ENCODE data around the gene OR6S1.
A peak's percentile ranks its signal among the peaks of the same experiment; 100 is the strongest.

Gene OR6S1

DNA sequence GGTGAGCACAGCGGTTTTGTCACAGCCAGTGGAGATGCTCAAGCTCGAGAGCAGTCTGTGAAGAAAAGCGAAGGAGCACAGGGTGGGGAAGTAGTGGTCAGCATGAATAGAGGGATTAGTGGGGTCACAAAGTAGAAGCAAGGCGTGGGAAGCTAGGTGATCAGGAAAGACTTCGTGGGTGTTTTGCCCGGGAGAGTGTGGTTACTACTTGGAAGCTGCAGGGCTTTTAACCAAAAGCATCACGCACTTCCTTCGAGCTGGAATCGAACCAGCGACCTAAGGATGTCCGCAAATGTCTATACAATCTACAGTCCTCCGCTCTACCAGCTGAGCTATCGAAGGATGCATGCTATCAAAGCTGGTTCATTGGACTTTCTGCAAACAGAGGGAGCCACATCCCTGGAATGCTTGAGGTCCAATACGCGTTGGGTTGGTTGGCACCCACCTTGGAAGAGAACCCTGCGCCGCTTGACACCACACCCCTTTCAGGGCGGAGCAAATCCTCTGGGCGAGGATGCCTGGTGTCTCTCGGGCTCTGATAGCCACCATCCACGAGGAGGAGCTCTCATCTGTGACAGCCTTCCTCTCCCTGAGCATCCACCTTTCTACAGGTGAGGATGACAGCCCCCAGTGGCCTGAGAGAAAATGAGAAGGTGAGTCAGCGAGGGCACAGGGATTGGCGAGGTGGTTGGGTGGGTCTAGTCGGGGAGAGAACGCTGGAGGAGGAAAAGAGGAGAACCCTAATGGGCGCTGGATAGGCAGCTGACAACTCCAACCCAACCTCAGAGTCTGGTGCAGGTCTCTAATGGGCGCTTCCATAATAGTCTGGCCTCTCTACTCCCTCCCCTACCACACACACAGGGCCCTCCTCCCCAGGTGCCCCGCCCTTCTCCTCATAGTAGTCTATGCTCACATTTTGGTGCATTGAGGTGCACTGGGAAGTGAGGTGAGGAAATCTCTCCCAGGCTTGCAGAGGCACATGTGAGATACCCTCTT lies 16.0 kb upstream of the OR6S1 start (continued):
- no peak; the same call in none of the 2 replicates for TF ChIP-seq ZBTB1 (tag by site-specific recombination; IDR thresholded peaks at IDR 0.05)
- TF ChIP-seq ZNF701 (tag by site-specific recombination; IDR thresholded peaks at IDR 0.05), result peak; percentile 90
- peak; percentile 82 for TF ChIP-seq INSM2 (tag by site-specific recombination; IDR thresholded peaks at IDR 0.05)
- no peak for TF ChIP-seq ZNF426 (tag by site-specific recombination; IDR thresholded peaks at IDR 0.05)
- no peak for TF ChIP-seq ZNF362 (tag by site-specific recombination; IDR thresholded peaks at IDR 0.05)
- 0 out of 2 replicates have a peak, but pooled peaks have one; percentile 4 for TF ChIP-seq GFI1B (tag by site-specific recombination; IDR thresholded peaks at IDR 0.05)
- no peak for TF ChIP-seq ZNF785 (tag by site-specific recombination; IDR thresholded peaks at IDR 0.05)
- TF ChIP-seq ZNF514 (tag by site-specific recombination; IDR thresholded peaks at IDR 0.05), result no peak
- TF ChIP-seq ZNF621 (tag by site-specific recombination; IDR thresholded peaks at IDR 0.05), result no peak
- TF ChIP-seq, protein P1, sequence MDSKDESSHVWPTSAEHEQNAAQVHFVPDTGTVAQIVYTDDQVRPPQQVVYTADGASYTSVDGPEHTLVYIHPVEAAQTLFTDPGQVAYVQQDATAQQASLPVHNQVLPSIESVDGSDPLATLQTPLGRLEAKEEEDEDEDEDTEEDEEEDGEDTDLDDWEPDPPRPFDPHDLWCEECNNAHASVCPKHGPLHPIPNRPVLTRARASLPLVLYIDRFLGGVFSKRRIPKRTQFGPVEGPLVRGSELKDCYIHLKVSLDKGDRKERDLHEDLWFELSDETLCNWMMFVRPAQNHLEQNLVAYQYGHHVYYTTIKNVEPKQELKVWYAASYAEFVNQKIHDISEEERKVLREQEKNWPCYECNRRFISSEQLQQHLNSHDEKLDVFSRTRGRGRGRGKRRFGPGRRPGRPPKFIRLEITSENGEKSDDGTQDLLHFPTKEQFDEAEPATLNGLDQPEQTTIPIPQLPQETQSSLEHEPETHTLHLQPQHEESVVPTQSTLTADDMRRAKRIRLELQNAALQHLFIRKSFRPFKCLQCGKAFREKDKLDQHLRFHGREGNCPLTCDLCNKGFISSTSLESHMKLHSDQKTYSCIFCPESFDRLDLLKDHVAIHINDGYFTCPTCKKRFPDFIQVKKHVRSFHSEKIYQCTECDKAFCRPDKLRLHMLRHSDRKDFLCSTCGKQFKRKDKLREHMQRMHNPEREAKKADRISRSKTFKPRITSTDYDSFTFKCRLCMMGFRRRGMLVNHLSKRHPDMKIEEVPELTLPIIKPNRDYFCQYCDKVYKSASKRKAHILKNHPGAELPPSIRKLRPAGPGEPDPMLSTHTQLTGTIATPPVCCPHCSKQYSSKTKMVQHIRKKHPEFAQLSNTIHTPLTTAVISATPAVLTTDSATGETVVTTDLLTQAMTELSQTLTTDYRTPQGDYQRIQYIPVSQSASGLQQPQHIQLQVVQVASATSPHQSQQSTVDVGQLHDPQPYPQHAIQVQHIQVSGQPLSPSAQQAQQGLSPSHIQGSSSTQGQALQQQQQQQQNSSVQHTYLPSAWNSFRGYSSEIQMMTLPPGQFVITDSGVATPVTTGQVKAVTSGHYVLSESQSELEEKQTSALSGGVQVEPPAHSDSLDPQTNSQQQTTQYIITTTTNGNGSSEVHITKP (tag by site-specific recombination; IDR thresholded peaks at IDR 0.05), result peak; percentile 95
- TF ChIP-seq ZNF10 (tag by site-specific recombination; IDR thresholded peaks at IDR 0.05), result peak; percentile 41; the same call in 1 of the 2 replicates
- no peak for TF ChIP-seq ZNF23 (tag by site-specific recombination; IDR thresholded peaks at IDR 0.05; ENCODE audit: borderline replicate concordance)
- TF ChIP-seq ZNF24 (tag by site-specific recombination; IDR thresholded peaks at IDR 0.05), result peak; percentile 93; the same call in 1 of the 2 replicates
- peak; percentile 96 for TF ChIP-seq ZBTB8A (tag by site-specific recombination; IDR thresholded peaks at IDR 0.05)
- TF ChIP-seq ZNF658 (tag by site-specific recombination; IDR thresholded peaks at IDR 0.05), result no peak
- TF ChIP-seq KLF1 (tag by site-specific recombination; IDR thresholded peaks at IDR 0.05), result peak; percentile 51
- peak; percentile 39 for TF ChIP-seq ZNF341 (tag by site-specific recombination; IDR thresholded peaks at IDR 0.05; ENCODE audit: low read depth)
- TF ChIP-seq ZNF544 (tag by site-specific recombination; IDR thresholded peaks at IDR 0.05), result no peak; the same call in 1 of the 2 replicates
- no peak for TF ChIP-seq ZNF132 (tag by site-specific recombination; IDR thresholded peaks at IDR 0.05; ENCODE audit: borderline replicate concordance)
- TF ChIP-seq ZSCAN30 (tag by site-specific recombination; IDR thresholded peaks at IDR 0.05), result peak; percentile 37
- no peak; the same call in 1 of the 2 replicates for TF ChIP-seq ZNF610 (tag by site-specific recombination; IDR thresholded peaks at IDR 0.05; ENCODE audit: borderline replicate concordance)
- TF ChIP-seq ZBTB7A (tag by site-specific recombination; IDR thresholded peaks at IDR 0.05; ENCODE audit: low read depth), result peak; percentile 83; the same call in 1 of the 2 replicates
- TF ChIP-seq, protein P2, sequence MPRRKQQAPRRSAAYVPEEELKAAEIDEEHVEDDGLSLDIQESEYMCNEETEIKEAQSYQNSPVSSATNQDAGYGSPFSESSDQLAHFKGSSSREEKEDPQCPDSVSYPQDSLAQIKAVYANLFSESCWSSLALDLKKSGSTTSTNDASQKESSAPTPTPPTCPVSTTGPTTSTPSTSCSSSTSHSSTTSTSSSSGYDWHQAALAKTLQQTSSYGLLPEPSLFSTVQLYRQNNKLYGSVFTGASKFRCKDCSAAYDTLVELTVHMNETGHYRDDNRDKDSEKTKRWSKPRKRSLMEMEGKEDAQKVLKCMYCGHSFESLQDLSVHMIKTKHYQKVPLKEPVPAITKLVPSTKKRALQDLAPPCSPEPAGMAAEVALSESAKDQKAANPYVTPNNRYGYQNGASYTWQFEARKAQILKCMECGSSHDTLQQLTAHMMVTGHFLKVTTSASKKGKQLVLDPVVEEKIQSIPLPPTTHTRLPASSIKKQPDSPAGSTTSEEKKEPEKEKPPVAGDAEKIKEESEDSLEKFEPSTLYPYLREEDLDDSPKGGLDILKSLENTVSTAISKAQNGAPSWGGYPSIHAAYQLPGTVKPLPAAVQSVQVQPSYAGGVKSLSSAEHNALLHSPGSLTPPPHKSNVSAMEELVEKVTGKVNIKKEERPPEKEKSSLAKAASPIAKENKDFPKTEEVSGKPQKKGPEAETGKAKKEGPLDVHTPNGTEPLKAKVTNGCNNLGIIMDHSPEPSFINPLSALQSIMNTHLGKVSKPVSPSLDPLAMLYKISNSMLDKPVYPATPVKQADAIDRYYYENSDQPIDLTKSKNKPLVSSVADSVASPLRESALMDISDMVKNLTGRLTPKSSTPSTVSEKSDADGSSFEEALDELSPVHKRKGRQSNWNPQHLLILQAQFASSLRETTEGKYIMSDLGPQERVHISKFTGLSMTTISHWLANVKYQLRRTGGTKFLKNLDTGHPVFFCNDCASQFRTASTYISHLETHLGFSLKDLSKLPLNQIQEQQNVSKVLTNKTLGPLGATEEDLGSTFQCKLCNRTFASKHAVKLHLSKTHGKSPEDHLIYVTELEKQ (tag by site-specific recombination; IDR thresholded peaks at IDR 0.05; ENCODE audit: borderline replicate concordance), result peak; percentile 51; the same call in 1 of the 2 replicates
- TF ChIP-seq ZNF423 (tag by site-specific recombination; IDR thresholded peaks at IDR 0.05), result no peak
- TF ChIP-seq TRIM28 (IDR thresholded peaks at IDR 0.05; ENCODE audit: borderline replicate concordance, low read length), result peak; percentile 69; the same call in 1 of the 2 replicates
- TF ChIP-seq GLIS2 (tag by site-specific recombination; IDR thresholded peaks at IDR 0.05), result peak; percentile 36; the same call in 1 of the 2 replicates
- no peak for TF ChIP-seq KLF7 (tag by site-specific recombination; IDR thresholded peaks at IDR 0.05; ENCODE audit: borderline replicate concordance)
- no peak for TF ChIP-seq ZNF221 (tag by site-specific recombination; IDR thresholded peaks at IDR 0.05; ENCODE audit: borderline replicate concordance)
- TF ChIP-seq ZNF174 (tag by site-specific recombination; IDR thresholded peaks at IDR 0.05), result no peak

Measured in HEK293 (cell line).